A673 (cell line): Measurements from ENCODE around the gene SLC39A10.

ENCODE experiments used
- CTCF ChIP-seq: fragments of 300-800, 200-600 bp; sonication (generic); conservative IDR thresholded peaks from 2 replicates; pipeline ENCODE4 v1.5.1; 2017; ENCODE audit warnings: low read depth, mild to moderate bottlenecking, antibody characterized with exemption, low read length, moderate library complexity, mixed read lengths
- EZH2 ChIP-seq: fragments of 200-600 bp; sonication (generic); IDR thresholded peaks from 2 replicates; pipeline ENCODE4 v1.6.1; 2017; ENCODE audit warnings: borderline replicate concordance, low read depth, mild to moderate bottlenecking, mixed read lengths, antibody characterized with exemption, low read length; ENCODE audit not compliant: poor library complexity, severe bottlenecking

DNA sequence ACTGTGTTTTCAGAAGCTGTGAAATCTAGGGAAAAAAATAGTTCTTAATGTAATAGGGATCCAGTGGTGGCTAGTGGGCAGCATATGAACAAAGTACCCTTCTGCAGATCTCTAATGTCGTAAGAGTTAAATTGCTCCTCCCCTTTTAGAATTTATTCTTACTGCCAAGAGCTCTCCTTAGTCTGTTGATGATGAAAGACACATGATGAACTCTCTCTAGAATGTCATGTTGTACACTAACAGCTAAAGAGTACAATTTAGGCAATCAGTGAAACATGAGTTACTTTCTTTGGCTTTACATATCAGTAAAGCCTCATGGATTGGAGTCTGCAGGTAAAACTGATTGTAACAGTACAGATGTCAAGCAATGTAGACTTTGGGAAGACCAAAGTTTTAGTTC is 84.2 kb downstream of the SLC39A10 start:
- TF ChIP-seq CTCF (no peak), EZH2 (no peak)
